HepG2 (cell line): Measurements from ENCODE around the gene KIAA0319L. TPM values are rescaled to one million over a fixed set of nuclear protein-coding genes. Genes with fewer than 3 reads are reported as not detected.

Source experiments
- ATAC-seq: fragments of 200-7000 bp; cut with Tn5 transposase; 3 replicates; pipeline ENCODE4 v1.9.1; 2020; ENCODE audit warnings: mild to moderate bottlenecking, moderate library complexity
- BruUV-seq: library from RNA; stranded (reverse); fragments of 400-500 nt; replicated peaks from 2 replicates; lab custom pipeline; 2021; lab: Mats Ljungman, UMichigan
- CTCF ChIA-PET: fragments of 300-600 bp; formaldehyde crosslinking; extraction: SDS; loops from one replicate; lab custom pipeline; 2021; ENCODE audit warnings: low total read pairs, inconsistent platforms, low intra/inter-chr PET ratio; lab: Yijun Ruan, JAX
- POLR2A ChIA-PET: fragments of 350-600 bp; sonication (Branson Sonifier 250); formaldehyde crosslinking; loops from one replicate; lab custom pipeline; 2020; ENCODE audit warnings: antibody characterized with exemption, inconsistent platforms; lab: Yijun Ruan, JAX
- DNase-seq: peaks from one replicate; pipeline ENCODE4 v3.0.0-alpha.2; 2015; ENCODE audit warnings: low spot score
- FAIRE-seq: peaks from 3 replicates; lab custom pipeline; 2011; peaks lifted over from hg19 to GRCh38; lab: Jason Lieb, UNC
- H2AFZ ChIP-seq: one replicate; pipeline ENCODE4 v1.6.1; 2011; ENCODE audit warnings: low read length, inconsistent platforms
- H3K27ac ChIP-seq: fragments of 300-600 bp; 3 replicates; pipeline ENCODE4 v1.8.0; 2011; ENCODE audit warnings: mixed run types, mild to moderate bottlenecking, mixed read lengths, low read length, inconsistent platforms; ENCODE audit not compliant: insufficient read depth; ENCODE audit errors: extremely low read length
- H3K27me3 ChIP-seq, 2 experiments: fragments of 200-600 bp in 1 of 2; 2 replicates in 1 of 2; 3 replicates in 1 of 2; pipeline versions ENCODE4 v1.6.0 to v1.8.0; 2011; ENCODE audit warnings: low read length in 2 of 2, mild to moderate bottlenecking in 2 of 2, moderate library complexity in 2 of 2, inconsistent platforms in 1 of 2; ENCODE audit not compliant: insufficient read depth in 2 of 2, control insufficient read depth in 1 of 2
- H3K36me3 ChIP-seq, 2 experiments: fragments of 200-600 bp in 1 of 2; replicated peaks in 1 of 2; 2 replicates in 1 of 2; 3 replicates in 1 of 2; pipeline versions ENCODE4 v1.5.1 to v1.8.0; 2011; ENCODE audit warnings: low read length in 2 of 2, inconsistent platforms in 1 of 2; ENCODE audit not compliant: insufficient read depth in 2 of 2, control insufficient read depth in 1 of 2
- H3K4me1 ChIP-seq: 2 replicates; pipeline ENCODE4 v1.5.1; 2012; ENCODE audit warnings: low read length, inconsistent platforms; ENCODE audit not compliant: insufficient read depth
- H3K4me2 ChIP-seq: 2 replicates; pipeline ENCODE4 v1.6.0; 2011; ENCODE audit warnings: low read depth, low read length, inconsistent platforms
- H3K4me3 ChIP-seq, 3 experiments: fragments of 200-600 bp in 1 of 3; sonication (generic), shearing (Covaris generic) in 1 of 3; replicated peaks in 1 of 3; 2 replicates each; pipeline ENCODE4 v1.5.1; 2011 to 2016; ENCODE audit warnings: low read length in 3 of 3, inconsistent platforms in 2 of 3, low read depth in 2 of 3, mild to moderate bottlenecking in 2 of 3, control low read depth in 1 of 3, mixed read lengths in 1 of 3; ENCODE audit not compliant: insufficient read depth in 1 of 3
- H3K79me2 ChIP-seq: one replicate; pipeline ENCODE4 v1.6.1; 2011; ENCODE audit warnings: low read length, inconsistent platforms; ENCODE audit not compliant: insufficient read depth
- H3K9ac ChIP-seq: 2 replicates; pipeline ENCODE4 v1.6.0; 2011; ENCODE audit warnings: mild to moderate bottlenecking, low read depth, low read length, inconsistent platforms; ENCODE audit not compliant: insufficient read depth
- H3K9me3 ChIP-seq: 2 replicates; pipeline ENCODE4 v1.5.1; 2012; ENCODE audit warnings: mild to moderate bottlenecking, low read length
- H4K20me1 ChIP-seq: 2 replicates; pipeline ENCODE4 v1.6.0; 2011; ENCODE audit warnings: inconsistent platforms, mild to moderate bottlenecking, low read length, moderate library complexity; ENCODE audit not compliant: insufficient read depth
- ARID3A ChIP-seq: IDR thresholded peaks from 2 replicates; pipeline ENCODE4 v1.6.1; 2012; ENCODE audit warnings: low read depth, low read length, improper control_type of control experiment
- E2F1 ChIP-seq: sonication (generic); formaldehyde crosslinking; IDR thresholded peaks from 2 replicates; pipeline ENCODE4 v1.5.0; 2020; ENCODE audit warnings: missing genetic modification reagents
- STAG1 ChIP-seq: sonication (generic); formaldehyde crosslinking; IDR thresholded peaks from 2 replicates; pipeline ENCODE4 v1.4.0; 2020; ENCODE audit warnings: missing genetic modification reagents
- THAP7 ChIP-seq: sonication (generic); formaldehyde crosslinking; IDR thresholded peaks from 2 replicates; pipeline ENCODE4 v1.8.1; 2023; ENCODE audit warnings: mild to moderate bottlenecking, missing genetic modification reagents
- ZNF646 ChIP-seq: sonication (generic); formaldehyde crosslinking; IDR thresholded peaks from 2 replicates; pipeline ENCODE4 v1.9.0; 2021; ENCODE audit warnings: mild to moderate bottlenecking, missing genetic modification reagents
- WGBS: methylation state at CpG from one replicate; pipeline ENCODE4 v1.1.6; 2017; ENCODE audit warnings: low lambda C conversion rate; 5-methylcytosine and 5-hydroxymethylcytosine counted together
- in situ Hi-C: cut with HindIII; loops from 2 replicates; pipeline ENCODE4 v1.10.0; 2017; ENCODE audit warnings: low pct_unique_long_range_greater_than_20kb; ENCODE audit not compliant: extremely low pct_ligation_motif_present
- intact Hi-C: fragments of 100-400 bp; cut with micrococcal nuclease; formaldehyde crosslinking; loops from one replicate; pipeline ENCODE4 v1.10.0; 2022; ENCODE audit not compliant: unreplicated experiment
- polyA plus RNA-seq, 8 experiments: library from polyadenylated mRNA; depleted of rRNA in 3 of 8; stranded (reverse) in 7 of 8; unstranded in 1 of 8; fragments of >200 nt; fragmentation: Illumina TruSeq in 4 of 8; extraction: Trizol in 4 of 8; gene quantifications; 2 replicates each; pipeline versions ENCODE4 v1.2.1 to v1.2.3, GENCODE V29; 2011 to 2016; ENCODE audit warnings: low read depth in 4 of 8, missing spikeins in 1 of 8, mixed read lengths in 1 of 8; ENCODE audit not compliant: insufficient read depth in 1 of 8
- total RNA-seq, 5 experiments: library from RNA; depleted of rRNA; stranded (reverse); fragments of >200 nt; fragmentation: Illumina TruSeq; extraction: Trizol; gene quantifications; 2 replicates each; pipeline ENCODE4 v1.2.3, GENCODE V29; 2016; ENCODE audit warnings: low read depth in 1 of 5

The KIAA0319L gene
- total and polyA plus RNA-seq, 2 of the 13 experiments (the other 11 are each of a cell fraction or from before 2014, with no cell fraction given): 33.4 to 82.6 TPM

- no peak overlapping the region for H3K4me2 ChIP-seq
- DNase-seq (no peak), ATAC-seq (no peak), FAIRE-seq (no peak)
- H4K20me1 ChIP-seq: no peaks in the 10 kb centered on the region
- no peak overlapping the region for H3K27ac ChIP-seq
- CTCF ChIA-PET: no interaction called here
- POLR2A ChIA-PET: interaction anchor here (1.3 kb wide), 1 partner anchor 12 kb away, joined by 4 read pairs; the partner anchor contains the start of gene TFAP2E
- WGBS: 92% methylated on average over 11 of the region's 11 CpGs
- intact Hi-C loops (no loop called here), in situ Hi-C loops (loop anchor here (5.0 kb wide), 2 partner anchors 109 to 211 kb away; no protein-coding TSS in a partner anchor)
- no TSS peak for BruUV-seq
- H3K9ac ChIP-seq: no peak overlapping the region
- no peaks in the 10 kb centered on the region for H3K79me2 ChIP-seq
- no peaks in the 10 kb centered on the region for H3K27me3 ChIP-seq
- no peaks in the 10 kb centered on the region for H3K9me3 ChIP-seq
- H3K4me3 ChIP-seq: no peak overlapping the region
- TF ChIP-seq ZNF646 (CRISPR knock-in tag) (no peak), THAP7 (CRISPR knock-in tag) (no peak), STAG1 (CRISPR knock-in tag) (no peak), ARID3A (no peak), E2F1 (CRISPR knock-in tag) (no peak)
- H3K36me3 ChIP-seq: peaks cover 7 to 18% of the 10 kb centered on the region in 2 experiments; a peak in 3 of 5 replicates
- peaks cover 12% of the 10 kb centered on the region for H3K4me1 ChIP-seq
- no peak overlapping the region for H2AFZ ChIP-seq
These were observed 4.2 kb upstream of the KIAA0319L start for GRCh38 chr1:35561297-35561971.
